HepG2 (cell line): ENCODE measurements around the gene ZNF20. TPM values are rescaled to one million over a fixed set of nuclear protein-coding genes. Genes with fewer than 3 reads are reported as not detected.

Experiments
- AHR ChIP-seq: IDR thresholded peaks from 2 replicates; pipeline ENCODE4 v1.6.1; 2018; ENCODE audit warnings: missing genetic modification reagents, missing compliant biosample characterization
- CENPX ChIP-seq: sonication (generic); formaldehyde crosslinking; IDR thresholded peaks from 2 replicates; pipeline ENCODE4 v1.9.0; 2021; ENCODE audit warnings: mild to moderate bottlenecking, missing genetic modification reagents, moderate library complexity
- FLYWCH1 ChIP-seq: sonication (generic); formaldehyde crosslinking; IDR thresholded peaks from 2 replicates; pipeline ENCODE4 v1.8.1; 2023; ENCODE audit warnings: mild to moderate bottlenecking, missing genetic modification reagents
- FOXA3 ChIP-seq: IDR thresholded peaks from 2 replicates; pipeline ENCODE4 v1.6.1; 2016; ENCODE audit warnings: missing genetic modification reagents, missing compliant biosample characterization
- FOXP4 ChIP-seq: sonication (generic); formaldehyde crosslinking; IDR thresholded peaks from 2 replicates; pipeline ENCODE4 v1.4.0; 2020; ENCODE audit warnings: missing genetic modification reagents
- HDAC6 ChIP-seq: fragments of 200-600 bp; sonication (generic); IDR thresholded peaks from 2 replicates; pipeline ENCODE4 v1.7.0; 2017; ENCODE audit warnings: mild to moderate bottlenecking, antibody characterized with exemption, low read length, low read depth
- HNRNPK ChIP-seq: fragments of 200-400 bp; formaldehyde crosslinking; IDR thresholded peaks from 2 replicates; pipeline ENCODE4 v1.6.1; 2018; ENCODE audit warnings: low read length, low read depth, moderate library complexity, mild to moderate bottlenecking; ENCODE audit not compliant: poor library complexity, severe bottlenecking
- JARID2 ChIP-seq: sonication (generic); formaldehyde crosslinking; IDR thresholded peaks from 2 replicates; pipeline ENCODE4 v1.8.1; 2023; ENCODE audit warnings: missing genetic modification reagents, inconsistent platforms; ENCODE audit not compliant: insufficient replicate concordance
- MEIS1 ChIP-seq: sonication (generic); formaldehyde crosslinking; IDR thresholded peaks from 2 replicates; pipeline ENCODE4 v1.9.0; 2021; ENCODE audit warnings: mild to moderate bottlenecking, missing genetic modification reagents, moderate library complexity, borderline replicate concordance
- NFKBIZ ChIP-seq: IDR thresholded peaks from 2 replicates; pipeline ENCODE4 v1.6.1; 2018; ENCODE audit warnings: missing genetic modification reagents, missing compliant biosample characterization
- NFRKB ChIP-seq: fragments of 450-650 bp; IDR thresholded peaks from 2 replicates; pipeline ENCODE4 v1.6.1; 2017
- RXRA ChIP-seq: sonication (generic); formaldehyde crosslinking; IDR thresholded peaks from 2 replicates; pipeline ENCODE4 v1.5.1; 2020; ENCODE audit warnings: missing genetic modification reagents
- SMYD3 ChIP-seq: sonication (generic); formaldehyde crosslinking; IDR thresholded peaks from 2 replicates; pipeline ENCODE4 v1.8.1; 2023; ENCODE audit warnings: mild to moderate bottlenecking, missing genetic modification reagents
- TAF1 ChIP-seq: sonication (generic); formaldehyde crosslinking; IDR thresholded peaks from 2 replicates; pipeline ENCODE4 v1.4.0; 2020; ENCODE audit warnings: missing genetic modification reagents
- TMF1 ChIP-seq: sonication (generic); formaldehyde crosslinking; IDR thresholded peaks from 2 replicates; pipeline ENCODE4 v1.8.1; 2022; ENCODE audit warnings: low read depth, missing genetic modification reagents
- TRIM22 ChIP-seq: fragments of 450-650 bp; IDR thresholded peaks from 2 replicates; pipeline ENCODE4 v1.6.1; 2017
- ZFP90 ChIP-seq: sonication (generic); formaldehyde crosslinking; IDR thresholded peaks from 2 replicates; pipeline ENCODE4 v1.8.0; 2022; ENCODE audit warnings: missing genetic modification reagents, mild to moderate bottlenecking, inconsistent platforms, borderline replicate concordance
- ZNF556 ChIP-seq: sonication (generic); formaldehyde crosslinking; IDR thresholded peaks from 2 replicates; pipeline ENCODE4 v1.4.0; 2020; ENCODE audit warnings: mild to moderate bottlenecking, missing genetic modification reagents, borderline replicate concordance
- ZNF678 ChIP-seq: sonication (generic); formaldehyde crosslinking; IDR thresholded peaks from 2 replicates; pipeline ENCODE4 v1.4.0; 2020; ENCODE audit warnings: mild to moderate bottlenecking, missing genetic modification reagents
- ZNF687 ChIP-seq: sonication (generic); formaldehyde crosslinking; IDR thresholded peaks from 2 replicates; pipeline ENCODE4 v1.5.1; 2020; ENCODE audit warnings: mild to moderate bottlenecking, missing genetic modification reagents, moderate library complexity
- ZNF710 ChIP-seq: sonication (generic); formaldehyde crosslinking; IDR thresholded peaks from 2 replicates; pipeline ENCODE4 v1.5.0; 2020; ENCODE audit warnings: mild to moderate bottlenecking, missing genetic modification reagents, borderline replicate concordance
- polyA plus RNA-seq, 8 experiments: library from polyadenylated mRNA; depleted of rRNA in 3 of 8; stranded (reverse) in 7 of 8; unstranded in 1 of 8; fragments of >200 nt; fragmentation: Illumina TruSeq in 4 of 8; extraction: Trizol in 4 of 8; gene quantifications; 2 replicates each; pipeline versions ENCODE4 v1.2.1 to v1.2.3, GENCODE V29; 2011 to 2016; ENCODE audit warnings: low read depth in 4 of 8, missing spikeins in 1 of 8, mixed read lengths in 1 of 8; ENCODE audit not compliant: insufficient read depth in 1 of 8
- total RNA-seq, 5 experiments: library from RNA; depleted of rRNA; stranded (reverse); fragments of >200 nt; fragmentation: Illumina TruSeq; extraction: Trizol; gene quantifications; 2 replicates each; pipeline ENCODE4 v1.2.3, GENCODE V29; 2016; ENCODE audit warnings: low read depth in 1 of 5

ZNF20 gene
- total and polyA plus RNA-seq, 2 of the 13 experiments (the other 11 are each of a cell fraction or from before 2014, with no cell fraction given): 1.6 to 8.0 TPM

- TF ChIP-seq ZNF687 (CRISPR knock-in tag) (peak; percentile 72), SMYD3 (peak; percentile 46; the same call in 1 of the 2 replicates), ZNF678 (CRISPR knock-in tag) (no peak), NFKBIZ (no peak), ZFP90 (0 out of 2 replicates have a peak, but pooled peaks have one; percentile 40), ZNF710 (CRISPR knock-in tag) (0 out of 2 replicates have a peak, but pooled peaks have one; percentile 49), AHR (CRISPR knock-in tag) (no peak; the same call in 1 of the 2 replicates), ZNF556 (CRISPR knock-in tag) (no peak), FOXA3 (CRISPR knock-in tag) (no peak), TRIM22 (no peak), JARID2 (CRISPR knock-in tag) (no peak), HDAC6 (no peak), FLYWCH1 (CRISPR knock-in tag) (no peak), FOXP4 (CRISPR knock-in tag) (no peak), NFRKB (no peak), RXRA (0 out of 2 replicates have a peak, but pooled peaks have one; percentile 41), TMF1 (peak; percentile 51; the same call in 1 of the 2 replicates), HNRNPK (no peak), TAF1 (CRISPR knock-in tag) (peak; percentile 63), MEIS1 (CRISPR knock-in tag) (no peak), CENPX (no peak)
These were observed at the start of gene ZNF20 (continued) for GRCh38 chr19:12139885-12140544.
